ENCODE data around the gene ALDH3A1. TPM values are rescaled to one million over a fixed set of nuclear protein-coding genes. Genes with fewer than 3 reads are reported as not detected.

Gene ALDH3A1
- total RNA-seq, 1 donor from 2014 or later: 24.2 TPM

DNA sequence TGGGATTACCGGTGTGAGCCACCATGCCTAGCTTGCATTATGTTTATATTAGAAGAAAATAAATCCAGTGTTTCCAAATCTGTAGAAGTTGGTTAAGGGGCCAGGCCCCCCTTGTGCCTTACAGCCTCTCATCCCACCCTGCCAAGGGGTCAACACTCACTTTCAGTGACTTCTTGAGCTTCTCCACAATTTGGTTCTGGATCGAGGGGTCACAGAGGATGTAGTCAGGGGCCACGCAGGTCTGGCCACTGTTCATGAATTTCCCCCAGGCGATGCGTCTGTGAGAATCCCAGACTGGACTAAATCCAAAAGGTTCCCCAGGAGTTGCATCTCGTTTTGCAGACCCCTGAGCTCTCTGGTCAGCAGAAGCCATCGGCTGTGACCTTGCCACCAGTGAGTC, 7.2 kb downstream of the ALDH3A1 start:
- Histone ChIP-seq H3K27me3 (ENCODE audit: control insufficient read depth, insufficient read depth, low read length) (no peaks in the 10 kb centered on the region), H3K36me3 (ENCODE audit: control insufficient read depth, insufficient read depth, low read length) (peaks cover 39% of the 10 kb centered on the region), H3K4me3 (ENCODE audit: low read depth, low read length) (no peak overlapping the region)
- FAIRE-seq (no peak), DNase-seq (ENCODE audit: low read depth) (no peak)
- TF ChIP-seq, protein P1, sequence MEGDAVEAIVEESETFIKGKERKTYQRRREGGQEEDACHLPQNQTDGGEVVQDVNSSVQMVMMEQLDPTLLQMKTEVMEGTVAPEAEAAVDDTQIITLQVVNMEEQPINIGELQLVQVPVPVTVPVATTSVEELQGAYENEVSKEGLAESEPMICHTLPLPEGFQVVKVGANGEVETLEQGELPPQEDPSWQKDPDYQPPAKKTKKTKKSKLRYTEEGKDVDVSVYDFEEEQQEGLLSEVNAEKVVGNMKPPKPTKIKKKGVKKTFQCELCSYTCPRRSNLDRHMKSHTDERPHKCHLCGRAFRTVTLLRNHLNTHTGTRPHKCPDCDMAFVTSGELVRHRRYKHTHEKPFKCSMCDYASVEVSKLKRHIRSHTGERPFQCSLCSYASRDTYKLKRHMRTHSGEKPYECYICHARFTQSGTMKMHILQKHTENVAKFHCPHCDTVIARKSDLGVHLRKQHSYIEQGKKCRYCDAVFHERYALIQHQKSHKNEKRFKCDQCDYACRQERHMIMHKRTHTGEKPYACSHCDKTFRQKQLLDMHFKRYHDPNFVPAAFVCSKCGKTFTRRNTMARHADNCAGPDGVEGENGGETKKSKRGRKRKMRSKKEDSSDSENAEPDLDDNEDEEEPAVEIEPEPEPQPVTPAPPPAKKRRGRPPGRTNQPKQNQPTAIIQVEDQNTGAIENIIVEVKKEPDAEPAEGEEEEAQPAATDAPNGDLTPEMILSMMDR (IDR thresholded peaks at IDR 0.05; ENCODE audit: insufficient read depth, low read length, severe bottlenecking): no peak

DNA sequence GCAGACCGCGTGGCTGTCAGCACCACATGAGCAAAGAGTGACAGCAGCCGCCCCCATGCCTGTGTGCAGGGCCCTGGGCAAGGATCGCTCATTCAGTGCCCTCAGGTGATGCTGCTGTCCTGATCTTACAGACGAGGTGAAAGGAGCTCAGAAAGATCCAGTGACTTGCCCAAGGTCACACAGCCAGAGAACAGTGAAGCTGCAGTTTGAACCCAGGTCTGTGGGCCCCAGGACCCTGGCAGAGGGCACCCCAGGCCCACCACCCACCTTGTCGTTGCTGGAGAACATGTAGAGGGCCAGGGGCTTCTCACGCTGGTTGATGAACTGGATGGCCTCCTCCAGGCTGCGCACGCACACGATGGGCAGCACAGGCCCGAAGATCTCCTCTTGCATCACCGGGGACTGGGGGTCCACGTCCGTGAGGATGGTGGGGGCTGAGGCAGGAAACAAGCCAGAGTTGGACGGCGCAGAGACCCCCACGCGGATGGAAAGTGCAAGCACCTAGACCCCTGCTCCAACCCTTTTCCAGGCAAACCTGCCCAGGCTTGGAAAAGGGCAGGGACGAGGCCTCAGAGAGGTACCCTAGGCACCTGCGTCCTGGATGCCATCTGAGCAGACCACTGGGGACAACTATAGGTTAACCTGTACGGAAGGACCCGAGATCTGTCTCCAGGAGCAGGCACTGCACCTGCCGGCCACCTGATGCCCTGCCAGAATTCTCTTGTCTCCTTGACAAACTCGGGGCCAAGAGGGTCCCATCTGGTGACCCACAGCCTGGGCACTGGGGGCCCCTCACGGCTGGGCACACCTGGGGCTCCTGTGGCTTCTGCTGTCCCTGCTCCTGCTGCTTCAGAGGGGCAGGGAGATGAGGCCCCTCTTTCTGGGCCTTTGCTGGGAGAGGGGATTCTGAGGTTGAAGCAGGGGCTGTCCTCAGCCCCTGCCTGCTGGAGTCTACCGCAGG, 8.6 kb downstream of the ALDH3A1 start:
- Histone ChIP-seq H3K36me3 (ENCODE audit: control insufficient read depth, insufficient read depth, low read length) (peaks cover 39% of the 10 kb centered on the region), H3K4me3 (ENCODE audit: low read depth, low read length) (no peak overlapping the region), H3K27me3 (ENCODE audit: control insufficient read depth, insufficient read depth, low read length) (no peaks in the 10 kb centered on the region)
- no peak for DNase-seq (ENCODE audit: low read depth)
- TF ChIP-seq, protein P1 (IDR thresholded peaks at IDR 0.05; ENCODE audit: insufficient read depth, low read length, severe bottlenecking): no peak
- FAIRE-seq: no peak

DNA sequence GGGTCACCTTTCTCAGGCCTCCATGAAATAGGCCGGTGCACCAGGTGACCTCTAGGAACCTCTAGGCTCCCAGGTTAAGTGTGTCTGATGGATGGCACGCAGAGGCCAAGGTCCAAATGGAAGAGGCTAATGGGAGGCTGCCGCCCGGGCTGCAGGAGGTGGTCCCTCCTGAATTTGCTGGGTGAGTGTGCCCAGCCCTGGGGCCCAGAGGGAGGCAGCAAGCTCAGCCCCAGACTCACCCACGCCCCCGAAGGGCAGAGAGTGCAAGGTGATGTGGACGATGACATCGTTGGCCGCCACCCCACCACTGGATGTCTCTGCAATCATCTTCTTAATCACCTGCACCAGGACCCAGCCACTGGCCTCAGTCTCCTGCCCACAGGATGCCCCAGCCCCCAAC, 9.3 kb downstream of the ALDH3A1 start:
- no peak overlapping the region for H3K4me3 ChIP-seq (ENCODE audit: low read depth, low read length)
- DNase-seq (ENCODE audit: low read depth) (no peak), FAIRE-seq (no peak)
- no peaks in the 10 kb centered on the region for H3K27me3 ChIP-seq (ENCODE audit: control insufficient read depth, insufficient read depth, low read length)
- peaks cover 39% of the 10 kb centered on the region for H3K36me3 ChIP-seq (ENCODE audit: control insufficient read depth, insufficient read depth, low read length)
- TF ChIP-seq, protein P1 (IDR thresholded peaks at IDR 0.05; ENCODE audit: insufficient read depth, low read length, severe bottlenecking): no peak

DNA sequence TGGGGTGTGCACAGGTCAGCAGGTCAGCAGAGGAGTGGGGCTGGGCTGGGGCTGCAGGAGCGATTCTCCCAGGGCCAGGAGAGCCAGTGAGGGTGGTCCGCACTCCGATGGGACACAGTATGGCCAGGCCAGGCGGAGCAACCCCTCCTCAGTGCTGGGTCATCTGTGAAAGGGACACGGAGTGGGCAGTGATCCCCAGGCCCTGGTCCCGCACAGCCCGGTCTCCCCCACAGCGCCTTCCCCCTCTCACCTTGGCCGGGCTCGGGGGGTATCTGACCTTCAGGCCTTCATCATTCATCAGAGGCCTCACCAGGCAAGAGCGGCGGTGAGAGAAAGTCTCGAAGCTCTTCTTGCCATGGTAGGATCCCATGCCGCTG, 10.0 kb downstream of the ALDH3A1 start:
- Histone ChIP-seq H3K27me3 (ENCODE audit: control insufficient read depth, insufficient read depth, low read length) (no peaks in the 10 kb centered on the region), H3K4me3 (ENCODE audit: low read depth, low read length) (no peak overlapping the region), H3K36me3 (ENCODE audit: control insufficient read depth, insufficient read depth, low read length) (peaks cover 36% of the 10 kb centered on the region)
- TF ChIP-seq, protein P1 (IDR thresholded peaks at IDR 0.05; ENCODE audit: insufficient read depth, low read length, severe bottlenecking): no peak
- FAIRE-seq (no peak), DNase-seq (ENCODE audit: low read depth) (no peak)

DNA sequence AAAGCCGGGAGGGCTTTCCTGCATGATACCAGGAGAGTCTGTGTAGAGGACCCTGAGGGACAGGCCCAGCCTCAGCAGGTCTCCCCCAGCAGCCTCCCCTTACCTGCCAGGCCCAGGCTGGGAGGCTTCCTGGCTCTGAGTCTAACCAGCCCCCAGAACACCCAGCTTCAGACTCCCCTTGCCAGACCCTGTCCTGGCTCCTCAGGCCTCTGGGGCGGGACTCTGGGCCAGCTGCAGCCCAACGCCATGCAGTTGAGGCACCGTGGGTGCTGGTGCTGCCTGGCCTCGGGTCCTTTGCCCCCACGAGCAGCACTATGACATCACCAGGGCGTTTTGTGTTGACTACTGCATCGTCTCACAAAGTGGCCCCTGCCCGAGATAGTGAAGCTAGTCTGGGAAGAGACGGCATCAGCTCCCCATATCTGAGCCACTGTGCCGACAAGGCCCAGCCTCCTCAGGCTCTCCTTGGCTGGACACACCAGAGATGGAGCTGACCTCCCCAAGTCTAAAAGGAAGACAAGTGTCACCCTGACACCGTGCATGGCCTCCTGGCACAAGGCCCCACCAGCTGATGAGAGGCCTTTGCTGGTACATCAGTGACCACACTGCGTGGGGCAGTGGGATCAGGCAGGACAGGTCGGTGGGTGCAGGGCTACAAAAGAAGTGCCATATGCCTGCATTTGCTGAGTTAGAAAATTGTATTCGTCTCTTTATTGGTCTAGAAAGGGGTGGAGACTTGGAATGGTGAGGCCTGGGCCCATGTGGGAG, 10.6 kb downstream of the ALDH3A1 start:
- no peak for DNase-seq (ENCODE audit: low read depth)
- no peaks in the 10 kb centered on the region for H3K27me3 ChIP-seq (ENCODE audit: control insufficient read depth, insufficient read depth, low read length)
- peaks cover 30% of the 10 kb centered on the region for H3K36me3 ChIP-seq (ENCODE audit: control insufficient read depth, insufficient read depth, low read length)
- TF ChIP-seq, protein P1 (IDR thresholded peaks at IDR 0.05; ENCODE audit: insufficient read depth, low read length, severe bottlenecking): no peak
- no peak for FAIRE-seq
- H3K4me3 ChIP-seq (ENCODE audit: low read depth, low read length): no peak overlapping the region
